ENCODE data around the gene PNKD. TPM values are rescaled to one million over a fixed set of nuclear protein-coding genes. Genes with fewer than 3 reads are reported as not detected.

PNKD gene
- total RNA-seq, 1 experiment from 2014 or later = 49.8 TPM

DNA sequence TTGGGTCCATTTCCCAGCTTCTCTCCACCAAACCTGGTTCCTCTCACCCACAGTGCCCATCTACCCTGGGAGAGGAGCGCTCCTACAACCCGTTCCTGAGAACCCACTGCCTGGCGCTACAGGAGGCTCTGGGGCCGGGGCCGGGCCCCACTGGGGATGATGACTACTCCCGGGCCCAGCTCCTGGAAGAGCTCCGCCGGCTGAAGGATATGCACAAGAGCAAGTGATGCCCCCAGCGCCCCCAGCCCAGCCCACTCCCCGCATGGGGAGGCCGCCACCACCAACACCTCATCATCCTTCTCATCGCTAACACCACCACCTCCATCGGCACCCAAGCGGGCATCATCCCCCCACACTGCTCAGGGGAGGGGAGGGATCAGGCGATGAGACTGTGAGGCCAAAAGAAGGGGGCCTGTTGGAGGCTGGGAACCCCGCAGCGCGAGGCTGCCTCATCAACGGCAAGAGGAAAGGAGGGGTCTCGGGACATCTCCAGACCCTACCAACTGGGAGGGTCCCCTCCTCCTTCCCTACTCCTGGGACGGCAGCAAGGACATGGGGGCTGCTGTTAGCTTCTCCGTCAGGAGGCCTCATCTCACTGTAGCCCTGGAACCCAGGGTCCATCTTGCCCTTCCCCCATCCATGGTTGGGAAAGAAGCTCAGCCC lies 74.6 kb downstream of the PNKD start:
- ATAC-seq = no peak
- Mint-ChIP-seq H3K36me3 (0 out of 2 replicates have a peak, but pooled peaks cover 3% of the 10 kb centered on the region), H3K9me3 (peaks cover 5% of the 10 kb centered on the region), H3K4me1 (peaks cover 10% of the 10 kb centered on the region), H3K27ac (no peak overlapping the region), H3K4me3 (no peak overlapping the region), H3K27me3 (ENCODE audit: low read depth) (no peaks in the 10 kb centered on the region)
- CTCF ChIA-PET = no interaction called here
- TF ChIP-seq ZNF263 (CRISPR knock-in tag; IDR thresholded peaks at IDR 0.05; ENCODE audit: low read depth) = no peak
- TF ChIP-seq, protein P1, sequence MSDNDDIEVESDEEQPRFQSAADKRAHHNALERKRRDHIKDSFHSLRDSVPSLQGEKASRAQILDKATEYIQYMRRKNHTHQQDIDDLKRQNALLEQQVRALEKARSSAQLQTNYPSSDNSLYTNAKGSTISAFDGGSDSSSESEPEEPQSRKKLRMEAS (CRISPR knock-in tag; IDR thresholded peaks at IDR 0.05) = no peak
- DNase-seq (ENCODE audit: low spot score) = no peak
- POLR2A ChIA-PET = interaction anchor here (1.1 kb wide), 1 partner anchor 23 kb away, joined by 4 read pairs; no protein-coding TSS in a partner anchor

GRCh38 chr2:218345491-218346236 lies 75.3 kb downstream of the PNKD start:
- no peak for ATAC-seq
- ChIA-PET CTCF (no interaction called here), POLR2A (no interaction called here)
- Mint-ChIP-seq H3K27me3 (ENCODE audit: low read depth) (no peaks in the 10 kb centered on the region), H3K4me3 (no peak overlapping the region), H3K4me1 (peaks cover 10% of the 10 kb centered on the region), H3K36me3 (0 out of 2 replicates have a peak, but pooled peaks cover 3% of the 10 kb centered on the region), H3K9me3 (peaks cover 5% of the 10 kb centered on the region), H3K27ac (no peak overlapping the region)
- DNase-seq (ENCODE audit: low spot score) = no peak
- TF ChIP-seq JUN (CRISPR knock-in tag; IDR thresholded peaks at IDR 0.05) (no peak), GABPB1 (CRISPR knock-in tag; IDR thresholded peaks at IDR 0.05) (no peak), CTCF (IDR thresholded peaks at IDR 0.05) (no peak)

DNA sequence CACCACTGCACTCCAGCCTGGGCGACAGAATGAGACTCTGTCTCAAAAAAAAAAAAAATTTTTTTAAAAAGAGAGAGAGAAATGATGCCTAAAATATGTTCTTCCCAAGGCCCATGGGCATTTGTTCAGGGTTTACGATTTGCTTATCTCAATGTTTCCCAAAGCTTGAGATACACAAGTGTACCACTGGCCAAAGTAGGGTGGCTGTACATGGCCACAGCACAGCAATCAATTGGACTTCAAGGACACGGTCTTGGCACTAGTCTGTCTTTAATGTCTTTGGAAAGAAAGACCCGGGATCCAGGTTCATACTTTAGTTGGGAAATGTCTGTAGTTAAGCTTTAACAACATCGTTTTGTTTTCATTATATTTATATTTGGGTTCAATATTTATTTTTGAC lies 76.9 kb downstream of the PNKD start:
- Mint-ChIP-seq H3K27me3 (ENCODE audit: low read depth) (no peaks in the 10 kb centered on the region), H3K4me1 (peaks cover 12% of the 10 kb centered on the region), H3K36me3 (peaks cover 16% of the 10 kb centered on the region), H3K9me3 (peaks cover 18% of the 10 kb centered on the region), H3K4me3 (no peak overlapping the region), H3K27ac (no peak overlapping the region)
- no peak for ATAC-seq
- no peak for DNase-seq (ENCODE audit: low spot score)
- ChIA-PET POLR2A (no interaction called here), CTCF (no interaction called here)
- TF ChIP-seq E2F4 (CRISPR knock-in tag; IDR thresholded peaks at IDR 0.05; ENCODE audit: borderline replicate concordance, low read depth) (no peak), ZNF396 (CRISPR knock-in tag; IDR thresholded peaks at IDR 0.05; ENCODE audit: borderline replicate concordance) (no peak), ZNF317 (CRISPR knock-in tag; IDR thresholded peaks at IDR 0.05; ENCODE audit: borderline replicate concordance, low read depth) (no peak), FOXP1 (CRISPR knock-in tag; IDR thresholded peaks at IDR 0.05; ENCODE audit: borderline replicate concordance) (no peak), EMX1 (CRISPR knock-in tag; IDR thresholded peaks at IDR 0.05) (no peak), MYBL2 (CRISPR knock-in tag; IDR thresholded peaks at IDR 0.05) (no peak), TEAD1 (CRISPR knock-in tag; IDR thresholded peaks at IDR 0.05) (no peak), CREB1 (CRISPR knock-in tag; IDR thresholded peaks at IDR 0.05) (no peak), NFATC4 (CRISPR knock-in tag; IDR thresholded peaks at IDR 0.05) (no peak), RELA (CRISPR knock-in tag; IDR thresholded peaks at IDR 0.05; ENCODE audit: borderline replicate concordance) (no peak), MLX (CRISPR knock-in tag; IDR thresholded peaks at IDR 0.05) (no peak)
- TF ChIP-seq, protein P2, sequence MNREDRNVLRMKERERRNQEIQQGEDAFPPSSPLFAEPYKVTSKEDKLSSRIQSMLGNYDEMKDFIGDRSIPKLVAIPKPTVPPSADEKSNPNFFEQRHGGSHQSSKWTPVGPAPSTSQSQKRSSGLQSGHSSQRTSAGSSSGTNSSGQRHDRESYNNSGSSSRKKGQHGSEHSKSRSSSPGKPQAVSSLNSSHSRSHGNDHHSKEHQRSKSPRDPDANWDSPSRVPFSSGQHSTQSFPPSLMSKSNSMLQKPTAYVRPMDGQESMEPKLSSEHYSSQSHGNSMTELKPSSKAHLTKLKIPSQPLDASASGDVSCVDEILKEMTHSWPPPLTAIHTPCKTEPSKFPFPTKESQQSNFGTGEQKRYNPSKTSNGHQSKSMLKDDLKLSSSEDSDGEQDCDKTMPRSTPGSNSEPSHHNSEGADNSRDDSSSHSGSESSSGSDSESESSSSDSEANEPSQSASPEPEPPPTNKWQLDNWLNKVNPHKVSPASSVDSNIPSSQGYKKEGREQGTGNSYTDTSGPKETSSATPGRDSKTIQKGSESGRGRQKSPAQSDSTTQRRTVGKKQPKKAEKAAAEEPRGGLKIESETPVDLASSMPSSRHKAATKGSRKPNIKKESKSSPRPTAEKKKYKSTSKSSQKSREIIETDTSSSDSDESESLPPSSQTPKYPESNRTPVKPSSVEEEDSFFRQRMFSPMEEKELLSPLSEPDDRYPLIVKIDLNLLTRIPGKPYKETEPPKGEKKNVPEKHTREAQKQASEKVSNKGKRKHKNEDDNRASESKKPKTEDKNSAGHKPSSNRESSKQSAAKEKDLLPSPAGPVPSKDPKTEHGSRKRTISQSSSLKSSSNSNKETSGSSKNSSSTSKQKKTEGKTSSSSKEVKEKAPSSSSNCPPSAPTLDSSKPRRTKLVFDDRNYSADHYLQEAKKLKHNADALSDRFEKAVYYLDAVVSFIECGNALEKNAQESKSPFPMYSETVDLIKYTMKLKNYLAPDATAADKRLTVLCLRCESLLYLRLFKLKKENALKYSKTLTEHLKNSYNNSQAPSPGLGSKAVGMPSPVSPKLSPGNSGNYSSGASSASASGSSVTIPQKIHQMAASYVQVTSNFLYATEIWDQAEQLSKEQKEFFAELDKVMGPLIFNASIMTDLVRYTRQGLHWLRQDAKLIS (CRISPR knock-in tag; IDR thresholded peaks at IDR 0.05; ENCODE audit: borderline replicate concordance) = no peak
- TF ChIP-seq, protein P3, sequence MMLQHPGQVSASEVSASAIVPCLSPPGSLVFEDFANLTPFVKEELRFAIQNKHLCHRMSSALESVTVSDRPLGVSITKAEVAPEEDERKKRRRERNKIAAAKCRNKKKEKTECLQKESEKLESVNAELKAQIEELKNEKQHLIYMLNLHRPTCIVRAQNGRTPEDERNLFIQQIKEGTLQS (CRISPR knock-in tag; conservative IDR thresholded peaks at IDR 0.05) = no peak
- TF ChIP-seq, protein P4, sequence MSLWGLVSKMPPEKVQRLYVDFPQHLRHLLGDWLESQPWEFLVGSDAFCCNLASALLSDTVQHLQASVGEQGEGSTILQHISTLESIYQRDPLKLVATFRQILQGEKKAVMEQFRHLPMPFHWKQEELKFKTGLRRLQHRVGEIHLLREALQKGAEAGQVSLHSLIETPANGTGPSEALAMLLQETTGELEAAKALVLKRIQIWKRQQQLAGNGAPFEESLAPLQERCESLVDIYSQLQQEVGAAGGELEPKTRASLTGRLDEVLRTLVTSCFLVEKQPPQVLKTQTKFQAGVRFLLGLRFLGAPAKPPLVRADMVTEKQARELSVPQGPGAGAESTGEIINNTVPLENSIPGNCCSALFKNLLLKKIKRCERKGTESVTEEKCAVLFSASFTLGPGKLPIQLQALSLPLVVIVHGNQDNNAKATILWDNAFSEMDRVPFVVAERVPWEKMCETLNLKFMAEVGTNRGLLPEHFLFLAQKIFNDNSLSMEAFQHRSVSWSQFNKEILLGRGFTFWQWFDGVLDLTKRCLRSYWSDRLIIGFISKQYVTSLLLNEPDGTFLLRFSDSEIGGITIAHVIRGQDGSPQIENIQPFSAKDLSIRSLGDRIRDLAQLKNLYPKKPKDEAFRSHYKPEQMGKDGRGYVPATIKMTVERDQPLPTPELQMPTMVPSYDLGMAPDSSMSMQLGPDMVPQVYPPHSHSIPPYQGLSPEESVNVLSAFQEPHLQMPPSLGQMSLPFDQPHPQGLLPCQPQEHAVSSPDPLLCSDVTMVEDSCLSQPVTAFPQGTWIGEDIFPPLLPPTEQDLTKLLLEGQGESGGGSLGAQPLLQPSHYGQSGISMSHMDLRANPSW (CRISPR knock-in tag; conservative IDR thresholded peaks at IDR 0.05; ENCODE audit: low read depth) = no peak
- TF ChIP-seq, protein P1 (CRISPR knock-in tag; IDR thresholded peaks at IDR 0.05) = no peak

All from WTC11 (cell line).